DOHH2 (cell line): ENCODE measurements around the gene MRPL43.

ENCODE experiments used
- CTCF ChIP-seq: fragments of 200-600 bp; sonication (generic); IDR thresholded peaks from one replicate; pipeline ENCODE4 v1.5.1; 2014; ENCODE audit warnings: antibody characterized with exemption, mild to moderate bottlenecking, low read depth, low read length; ENCODE audit not compliant: poor library complexity, severe bottlenecking
- EZH2phosphoT487 ChIP-seq: fragments of 200-600 bp; sonication (generic); IDR thresholded peaks from 2 replicates; pipeline ENCODE4 v1.6.1; 2017; ENCODE audit warnings: borderline replicate concordance, mild to moderate bottlenecking, antibody characterized with exemption, low read length, moderate library complexity, mixed read lengths

GRCh38 chr10:100995181-100995580 is 7.9 kb upstream of the MRPL43 start:
- TF ChIP-seq CTCF: no peak
- no peak for TF ChIP-seq EZH2phosphoT487
